Hippocampal formation (tissue), 2 donors: Measurements from ENCODE around the gene FANCE.

Experiments
- DNase-seq, 2 donors: peaks; one replicate each; lab custom pipeline; 2025; lab: John Stamatoyannopoulos, UW

FANCE gene, protein sequence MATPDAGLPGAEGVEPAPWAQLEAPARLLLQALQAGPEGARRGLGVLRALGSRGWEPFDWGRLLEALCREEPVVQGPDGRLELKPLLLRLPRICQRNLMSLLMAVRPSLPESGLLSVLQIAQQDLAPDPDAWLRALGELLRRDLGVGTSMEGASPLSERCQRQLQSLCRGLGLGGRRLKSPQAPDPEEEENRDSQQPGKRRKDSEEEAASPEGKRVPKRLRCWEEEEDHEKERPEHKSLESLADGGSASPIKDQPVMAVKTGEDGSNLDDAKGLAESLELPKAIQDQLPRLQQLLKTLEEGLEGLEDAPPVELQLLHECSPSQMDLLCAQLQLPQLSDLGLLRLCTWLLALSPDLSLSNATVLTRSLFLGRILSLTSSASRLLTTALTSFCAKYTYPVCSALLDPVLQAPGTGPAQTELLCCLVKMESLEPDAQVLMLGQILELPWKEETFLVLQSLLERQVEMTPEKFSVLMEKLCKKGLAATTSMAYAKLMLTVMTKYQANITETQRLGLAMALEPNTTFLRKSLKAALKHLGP

DNA sequence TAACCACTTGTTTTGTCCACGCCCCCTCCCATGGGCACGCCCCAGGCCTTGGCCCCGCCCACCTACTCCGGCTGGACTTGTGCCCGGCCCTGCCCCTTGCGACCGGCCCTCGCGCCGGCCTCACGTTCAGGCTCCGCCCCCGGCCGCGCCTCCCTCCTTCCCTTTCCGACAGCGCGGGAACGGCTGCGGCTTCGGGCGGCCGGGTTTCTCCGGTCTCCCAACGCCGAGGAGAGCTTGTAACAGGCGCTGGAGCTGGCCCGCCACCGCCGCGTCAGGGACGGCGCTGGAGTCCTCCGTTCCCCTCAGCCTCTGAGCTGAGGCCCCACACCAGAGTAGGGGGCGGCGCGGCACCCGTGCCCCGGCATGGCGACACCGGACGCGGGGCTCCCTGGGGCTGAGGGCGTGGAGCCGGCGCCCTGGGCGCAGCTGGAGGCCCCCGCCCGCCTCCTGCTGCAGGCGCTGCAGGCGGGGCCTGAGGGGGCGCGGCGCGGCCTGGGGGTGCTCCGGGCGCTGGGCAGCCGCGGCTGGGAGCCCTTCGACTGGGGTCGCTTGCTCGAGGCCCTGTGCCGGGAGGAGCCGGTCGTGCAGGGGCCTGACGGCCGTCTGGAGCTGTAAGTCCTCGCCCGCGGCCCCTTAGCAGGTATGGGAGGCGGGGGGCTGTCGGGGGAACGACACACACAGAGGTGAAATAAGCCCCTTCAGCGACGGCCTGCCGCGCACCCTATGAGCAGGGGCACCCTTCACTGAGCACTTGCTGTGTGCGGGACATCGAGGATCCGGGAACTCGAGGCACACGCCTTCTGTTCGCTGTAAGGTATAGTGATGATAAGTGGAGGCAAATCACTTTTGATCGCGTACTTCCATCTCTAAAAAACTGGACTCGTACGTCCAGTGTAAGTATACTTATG, at the start of gene FANCE:
Gene FANCE, plus strand, starts transcription at position 156 of the 908 bp plus-strand sequence. Its CDS starts 208 bp downstream, at position 364.
- DNase-seq = peak; percentile 72 to 90

DNA sequence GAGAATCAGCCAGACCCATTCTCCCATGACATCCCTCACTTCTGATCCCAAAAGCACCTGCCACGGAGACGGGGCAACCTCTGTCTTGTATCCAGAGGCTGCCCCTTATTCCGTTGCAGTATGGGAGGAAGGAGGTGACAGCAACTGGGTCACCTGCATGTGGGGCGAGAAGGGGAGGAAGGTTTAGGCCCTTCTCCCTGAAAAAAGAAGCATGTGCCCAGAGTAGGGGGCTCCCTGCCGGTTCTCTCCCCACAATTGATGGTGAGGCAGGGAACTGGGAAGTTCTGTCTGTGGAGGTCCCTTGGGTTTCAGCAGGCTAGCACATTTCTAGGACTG, 49.3 kb upstream of the FANCE start:
- DNase-seq = no peak

DNA sequence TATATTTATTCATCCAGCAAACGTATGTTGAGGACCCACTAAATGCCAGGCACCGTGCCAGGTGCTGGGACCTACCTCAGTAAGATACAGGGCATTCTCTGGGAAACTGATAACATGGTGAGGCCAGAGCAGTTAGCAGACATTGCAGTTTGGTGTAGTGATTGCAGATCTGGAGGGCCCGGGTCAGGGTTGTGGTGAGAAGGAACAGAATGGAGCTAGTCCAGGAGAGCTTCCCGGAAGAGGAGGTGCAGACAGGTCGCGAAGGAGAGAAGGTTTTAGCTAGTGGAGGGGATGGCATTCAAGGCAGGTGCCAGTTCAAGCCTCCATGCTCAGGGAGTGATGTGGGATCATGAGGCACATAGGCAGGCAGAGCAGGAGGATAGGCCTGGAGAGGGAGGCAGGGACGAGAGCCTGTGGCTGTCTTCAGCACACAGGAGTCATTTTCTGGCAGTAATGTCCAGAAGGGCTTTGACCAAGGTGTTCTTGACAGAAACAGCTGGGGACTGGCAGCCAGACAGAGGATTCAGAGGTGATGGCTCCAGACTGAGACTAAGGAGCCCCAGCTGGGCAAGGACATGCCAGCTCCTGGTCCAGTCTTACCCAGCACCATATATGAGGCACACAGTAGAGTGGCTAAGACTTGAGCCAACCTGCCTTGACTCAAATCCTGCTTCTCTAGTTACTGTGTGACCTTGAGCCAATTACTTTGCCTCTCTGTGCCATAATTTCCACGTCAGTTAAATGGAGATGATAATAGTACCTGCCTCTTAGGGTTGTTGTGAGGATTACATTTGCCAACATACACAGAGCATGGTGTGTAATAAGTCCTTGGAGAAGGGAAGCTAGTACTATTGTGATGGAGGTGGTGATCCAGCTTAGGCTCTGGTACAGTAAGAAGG, 48.3 kb upstream of the FANCE start:
- DNase-seq = no peak

DNA sequence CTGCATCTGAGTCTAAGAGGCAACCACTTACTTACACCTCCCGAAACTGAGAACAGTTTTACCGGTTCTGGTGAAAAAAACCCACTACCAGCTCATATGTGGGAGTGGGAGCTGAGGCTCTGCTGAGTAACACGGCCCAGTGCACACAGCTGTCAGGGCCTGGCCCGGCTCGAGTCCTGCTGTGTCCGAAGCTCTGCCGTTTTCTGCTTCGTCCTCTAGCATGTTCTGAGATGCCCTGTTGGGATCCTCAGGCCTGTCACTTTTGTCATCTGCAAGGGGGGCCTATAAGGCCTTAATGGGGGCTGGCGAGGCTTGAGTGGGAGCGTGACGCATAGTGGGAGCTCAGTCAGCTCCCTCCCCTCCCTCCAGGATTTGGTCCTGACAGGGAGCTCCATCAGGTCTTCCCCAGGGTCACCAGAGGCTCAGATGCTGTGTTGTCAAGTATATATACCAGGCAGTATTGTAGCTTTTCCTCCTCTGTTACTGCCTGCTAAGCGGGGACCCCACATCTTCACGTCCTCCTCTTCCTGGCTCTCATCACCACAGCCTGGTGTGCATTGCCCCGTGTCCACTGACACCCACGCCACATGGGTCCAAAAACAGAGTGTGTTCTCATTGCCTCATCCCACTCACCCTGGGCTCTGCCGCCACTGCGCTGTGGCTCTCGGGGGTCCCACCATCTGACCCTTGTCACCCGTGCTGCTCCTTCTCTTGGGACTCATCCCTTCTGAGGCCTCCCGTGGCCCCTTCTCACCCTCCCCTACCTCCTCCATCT, 45.2 kb upstream of the FANCE start:
- DNase-seq = no peak

DNA sequence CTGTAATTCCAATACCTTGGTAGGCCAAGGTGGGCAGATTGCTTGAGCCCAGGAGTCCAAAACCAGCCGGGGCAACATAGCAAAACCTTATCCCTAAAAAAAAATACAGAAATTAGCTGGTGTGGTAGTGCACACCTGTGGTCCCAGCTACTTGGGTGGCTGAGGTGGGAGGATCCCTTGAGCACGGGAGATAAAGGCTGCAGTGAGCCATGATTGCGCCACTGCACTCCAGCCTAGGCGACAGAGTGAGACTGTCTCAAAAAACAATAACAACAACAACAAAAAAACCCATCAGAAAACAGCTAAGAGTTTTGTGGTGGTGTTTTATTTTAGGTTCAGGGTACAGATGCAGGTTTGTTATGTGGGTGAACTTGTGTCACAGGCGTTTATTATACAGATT, 42.9 kb upstream of the FANCE start:
- no peak for DNase-seq

DNA sequence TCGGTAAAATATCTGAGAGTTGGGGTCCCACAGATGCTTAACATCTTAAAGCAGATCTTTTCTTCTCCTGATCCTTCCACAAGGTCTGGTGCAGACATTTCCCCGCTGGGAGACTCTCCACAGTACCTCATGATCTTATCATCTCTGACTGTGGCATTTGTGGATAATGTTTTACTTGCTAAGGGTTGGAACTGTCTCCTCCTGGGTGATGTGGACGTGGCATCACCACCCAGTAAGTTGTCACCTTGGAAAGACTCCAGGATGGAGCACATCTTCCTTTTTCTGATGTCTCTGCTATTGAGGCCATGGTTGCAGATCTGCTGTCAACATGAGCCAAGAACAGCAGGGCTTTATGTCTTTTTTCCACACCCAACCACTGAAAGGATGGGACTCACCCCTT, 42.0 kb upstream of the FANCE start:
- no peak for DNase-seq

DNA sequence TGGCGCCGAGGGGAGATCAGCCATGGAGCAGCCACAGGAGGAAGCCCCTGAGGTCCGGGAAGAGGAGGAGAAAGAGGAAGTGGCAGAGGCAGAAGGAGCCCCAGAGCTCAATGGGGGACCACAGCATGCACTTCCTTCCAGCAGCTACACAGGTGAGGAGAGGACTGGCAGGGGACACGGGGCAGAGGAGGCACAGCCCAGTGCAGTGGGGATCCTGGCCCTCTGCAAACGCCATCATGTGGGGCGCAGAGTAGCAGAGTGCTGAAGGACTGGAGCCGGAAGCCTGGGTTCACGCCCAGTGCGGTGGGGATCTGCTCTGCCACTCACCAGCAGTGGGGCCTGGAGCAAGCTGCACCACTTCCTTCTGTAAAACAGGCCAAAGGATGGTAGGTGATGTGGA, 41.1 kb upstream of the FANCE start:
- DNase-seq = no peak

DNA sequence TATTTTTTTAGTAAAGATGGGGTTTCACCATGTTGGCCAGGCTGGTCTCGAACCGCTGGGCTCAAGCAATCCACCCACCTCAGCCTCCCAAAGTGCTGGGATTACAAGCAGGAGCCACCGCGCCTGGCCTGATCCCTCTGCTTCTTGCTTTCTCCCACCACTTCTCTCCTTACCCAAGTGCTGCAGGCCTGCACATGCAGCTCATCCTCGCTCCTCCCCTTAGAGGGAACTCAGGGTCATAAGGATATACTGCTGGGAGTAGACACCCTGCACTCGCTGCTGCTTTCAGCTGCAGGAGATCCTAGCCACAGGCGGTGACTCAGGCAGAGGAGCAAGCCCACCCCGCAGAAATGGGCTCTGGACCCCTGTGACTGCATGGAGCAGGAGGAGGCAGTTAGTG, 40.0 kb upstream of the FANCE start:
- DNase-seq = no peak

DNA sequence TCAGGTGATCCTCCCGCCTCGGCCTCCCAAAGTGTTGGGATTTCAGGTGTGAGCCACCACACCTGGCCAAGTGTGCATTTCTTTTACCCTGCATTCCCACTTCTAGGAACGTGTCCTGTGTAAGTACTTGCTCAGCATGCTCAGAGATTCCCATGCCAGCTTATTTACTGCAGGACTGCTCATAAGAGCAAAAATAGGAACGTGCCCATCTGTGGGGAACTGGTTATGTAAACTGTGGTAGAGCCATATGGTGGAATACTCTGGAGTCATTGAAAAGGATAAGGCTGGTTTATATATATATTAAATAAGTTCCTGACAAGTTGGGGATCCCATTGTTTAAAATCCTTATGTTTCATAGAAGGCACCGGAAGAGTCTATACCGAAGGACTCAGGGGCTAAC, 38.2 kb upstream of the FANCE start:
- peak in 1 of 2 donors; percentile 9 for DNase-seq

DNA sequence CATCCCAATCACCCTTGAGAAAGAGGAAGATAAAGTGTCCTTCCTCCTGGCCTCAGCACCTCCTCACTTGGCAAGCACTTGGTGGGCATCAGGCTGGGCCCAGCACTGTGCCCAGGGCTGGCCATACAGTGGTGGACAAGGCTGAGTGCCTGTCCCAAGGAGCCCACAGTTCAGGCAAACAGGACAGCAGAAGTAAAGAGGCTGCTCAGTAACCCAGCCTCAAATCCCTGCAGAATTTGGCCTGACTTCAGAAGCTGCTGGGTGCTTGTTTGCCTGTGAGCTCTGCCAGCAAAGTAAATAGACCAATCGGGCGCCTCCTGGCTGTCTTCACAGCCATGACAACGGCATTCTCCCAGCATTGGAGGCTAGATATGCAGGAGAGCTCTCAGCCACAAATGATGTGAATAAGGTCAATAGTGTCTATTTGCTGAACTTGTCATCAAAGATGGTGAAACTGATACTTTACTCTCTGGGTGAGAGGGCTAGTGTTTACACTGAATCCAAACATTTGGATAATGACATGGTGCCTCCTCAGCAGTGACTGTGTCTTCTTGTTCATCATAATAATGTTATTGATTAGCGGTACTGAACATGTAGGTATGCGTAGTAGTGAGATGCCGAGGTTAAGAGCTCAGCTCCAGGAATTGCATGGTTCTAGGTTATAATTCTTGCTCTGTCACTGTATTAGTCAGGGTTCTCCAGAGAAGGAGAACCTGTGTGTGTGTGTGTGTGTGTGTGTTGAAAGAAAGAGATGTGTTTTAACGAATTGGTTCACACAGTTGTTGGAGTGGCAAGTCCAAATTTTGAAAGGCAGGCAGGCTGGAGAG, 36.9 kb upstream of the FANCE start:
- peak; percentile 83 to 93 for DNase-seq

DNA sequence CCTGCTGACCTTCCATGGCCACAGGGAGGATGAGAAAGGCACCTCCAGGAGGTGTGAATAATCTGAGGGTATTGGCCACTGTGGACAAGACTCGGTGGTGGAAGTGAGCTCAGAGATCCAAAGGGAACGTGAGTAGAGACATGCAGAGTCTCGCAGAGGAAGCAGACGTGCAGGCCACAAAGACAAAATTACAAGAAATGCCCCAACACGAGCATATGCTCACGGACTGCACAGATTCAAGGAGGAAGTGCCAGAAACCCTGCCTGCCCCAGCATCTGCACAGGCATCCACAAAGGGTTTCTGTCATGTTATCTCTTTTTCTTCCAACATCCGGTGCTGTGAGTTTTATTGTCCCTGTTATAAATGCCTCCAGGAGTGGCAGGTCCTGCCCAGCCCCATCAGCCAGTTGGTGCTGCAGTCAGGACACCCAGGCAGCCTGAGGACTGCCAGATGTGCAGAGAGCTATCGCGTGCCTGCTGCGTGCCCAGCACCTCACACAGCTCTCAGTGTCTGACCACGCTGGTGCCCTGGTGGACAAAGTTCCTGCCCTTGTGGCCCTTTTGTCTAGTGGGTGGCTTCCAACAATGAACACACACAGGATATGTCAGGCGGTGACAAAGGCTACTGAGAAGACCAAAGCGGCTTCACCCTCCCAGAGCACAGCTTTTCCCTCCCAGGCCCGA, 34.0 kb upstream of the FANCE start:
- peak; percentile 29 to 36 for DNase-seq

DNA sequence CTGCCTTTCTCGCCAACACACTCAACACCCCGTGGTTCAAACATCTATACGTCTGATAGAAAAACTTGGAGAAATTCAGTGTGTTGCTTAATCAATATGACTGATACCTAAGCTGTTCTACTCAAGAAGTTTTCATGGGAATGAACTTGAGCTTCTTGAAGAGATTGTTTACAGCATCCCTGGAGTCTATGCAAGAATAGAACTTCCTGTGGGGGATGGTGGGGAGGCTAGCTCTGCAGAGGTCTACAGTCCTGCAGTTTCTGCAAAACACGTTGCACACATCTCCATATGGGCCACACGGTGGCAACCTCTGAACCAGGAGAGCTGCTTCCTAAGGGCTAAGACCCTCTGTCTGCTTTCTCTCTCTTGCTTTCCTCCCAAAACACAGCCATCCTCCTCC, 32.7 kb upstream of the FANCE start:
- no peak for DNase-seq

DNA sequence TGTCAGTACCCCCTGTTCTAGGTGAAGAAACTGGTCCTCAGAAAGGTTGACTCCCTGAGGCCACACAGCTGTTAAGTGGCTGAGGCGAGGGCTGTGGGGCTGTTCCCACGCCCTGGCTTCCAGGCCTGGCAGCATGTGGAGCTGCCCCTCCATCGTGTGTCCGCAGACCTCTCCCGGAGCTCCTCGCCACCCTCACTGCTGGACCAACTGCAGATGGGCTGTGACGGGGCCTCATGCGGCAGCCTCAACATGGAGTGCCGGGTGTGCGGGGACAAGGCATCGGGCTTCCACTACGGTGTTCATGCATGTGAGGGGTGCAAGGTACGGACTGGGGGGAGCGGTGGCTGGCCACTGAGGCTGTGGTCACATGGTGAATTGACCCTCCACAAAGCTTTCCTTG, 32.2 kb upstream of the FANCE start:
- DNase-seq = no peak

DNA sequence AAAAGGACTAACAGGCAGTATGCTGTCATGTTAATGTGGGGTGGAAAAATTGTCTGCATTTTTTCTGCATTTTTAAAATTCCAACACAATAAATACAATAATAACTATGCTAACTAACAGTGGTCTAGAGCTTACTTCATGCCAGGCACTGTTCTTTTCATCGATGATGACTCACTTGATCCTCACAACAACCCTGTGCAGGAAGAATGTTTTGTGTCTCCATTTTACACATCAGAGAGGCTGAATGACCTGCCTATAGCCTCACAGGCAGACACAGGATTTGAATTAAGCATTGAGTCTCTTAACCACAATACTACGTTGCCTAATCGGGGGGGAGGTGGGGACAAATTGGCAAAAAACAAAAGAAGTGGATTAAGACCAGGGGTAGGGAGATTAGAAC, 26.9 kb upstream of the FANCE start:
- DNase-seq = no peak

DNA sequence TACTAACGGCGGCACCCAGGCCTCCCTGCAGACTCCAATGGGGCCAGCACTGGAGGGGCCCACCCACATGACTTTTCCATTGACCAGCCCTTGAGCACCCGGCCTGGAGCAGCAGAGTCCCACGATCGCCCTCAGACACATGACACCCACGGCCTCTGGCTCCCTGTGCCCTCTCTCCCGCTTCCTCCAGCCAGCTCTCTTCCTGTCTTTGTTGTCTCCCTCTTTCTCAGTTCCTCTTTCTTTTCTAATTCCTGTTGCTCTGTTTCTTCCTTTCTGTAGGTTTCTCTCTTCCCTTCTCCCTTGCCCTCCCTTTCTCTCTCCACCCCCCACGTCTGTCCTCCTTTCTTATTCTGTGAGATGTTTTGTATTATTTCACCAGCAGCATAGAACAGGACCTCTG, 26.1 kb upstream of the FANCE start:
- DNase-seq = no peak

DNA sequence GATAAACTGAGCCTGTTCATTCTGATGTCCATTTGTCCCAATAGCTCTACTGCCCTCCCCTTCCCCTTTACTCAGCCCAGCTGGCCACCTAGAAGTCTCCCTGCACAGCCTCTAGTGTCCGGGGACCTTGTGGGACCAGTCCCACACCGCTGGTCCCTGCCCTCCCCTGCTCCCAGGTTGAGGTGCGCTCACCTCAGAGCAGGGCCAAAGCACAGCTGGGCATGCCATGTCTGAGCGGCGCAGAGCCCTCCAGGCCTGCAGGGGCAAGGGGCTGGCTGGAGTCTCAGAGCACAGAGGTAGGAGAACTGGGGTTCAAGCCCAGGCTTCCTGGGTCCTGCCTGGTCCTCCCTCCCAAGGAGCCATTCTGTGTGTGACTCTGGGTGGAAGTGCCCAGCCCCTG, 24.7 kb upstream of the FANCE start:
- no peak for DNase-seq

DNA sequence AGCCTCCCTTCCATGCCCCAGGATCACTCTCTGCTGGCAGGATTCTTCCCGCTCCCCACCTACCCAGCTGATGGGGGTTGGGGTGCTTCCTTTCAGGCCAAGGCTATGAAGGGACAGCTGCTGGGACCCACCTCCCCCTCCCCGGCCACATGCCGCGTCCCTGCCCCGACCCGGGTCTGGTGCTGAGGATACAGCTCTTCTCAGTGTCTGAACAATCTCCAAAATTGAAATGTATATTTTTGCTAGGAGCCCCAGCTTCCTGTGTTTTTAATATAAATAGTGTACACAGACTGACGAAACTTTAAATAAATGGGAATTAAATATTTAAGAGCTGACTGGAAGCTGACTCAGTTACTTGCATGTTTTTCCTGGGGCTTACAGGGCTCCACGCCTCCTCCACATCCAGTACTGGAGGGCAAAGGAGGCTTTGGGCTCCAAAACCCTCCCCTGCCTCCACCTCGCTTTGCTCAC, 24.3 kb upstream of the FANCE start:
- no peak for DNase-seq

DNA sequence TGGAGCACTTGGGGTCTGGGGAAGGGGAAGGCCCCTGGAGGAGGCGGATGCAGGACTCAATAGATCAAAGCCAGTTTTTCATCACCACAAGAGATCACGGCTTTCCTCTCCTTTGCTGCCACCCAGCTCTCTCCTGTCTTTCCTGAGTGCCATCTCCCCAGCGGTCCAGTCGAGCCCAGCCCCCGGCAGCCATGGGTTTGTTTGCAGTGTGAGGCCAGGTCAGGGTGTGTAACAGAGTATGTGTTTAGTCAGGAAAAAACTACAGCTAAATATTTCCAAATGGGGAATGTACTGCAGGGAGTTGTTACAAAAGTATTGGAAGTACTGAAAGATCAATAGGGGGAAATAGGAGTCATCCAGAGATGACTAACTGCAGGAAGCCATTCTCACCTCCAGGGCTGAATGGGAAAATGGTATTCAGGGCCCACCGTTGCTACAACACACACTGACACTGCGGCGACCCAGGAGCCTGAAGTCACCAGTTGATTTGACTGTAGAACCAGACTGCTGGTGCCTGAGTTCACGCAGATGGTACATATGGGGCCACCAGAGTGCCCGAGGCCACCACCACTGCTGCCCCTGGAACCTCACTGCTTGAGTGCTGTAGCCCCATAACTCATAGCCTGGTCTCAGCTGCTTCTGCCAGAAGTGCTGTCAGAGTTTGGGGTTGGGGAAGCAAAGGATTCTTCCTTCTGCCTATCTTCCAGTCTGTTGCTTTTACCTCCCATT, 23.6 kb upstream of the FANCE start:
- no peak for DNase-seq

DNA sequence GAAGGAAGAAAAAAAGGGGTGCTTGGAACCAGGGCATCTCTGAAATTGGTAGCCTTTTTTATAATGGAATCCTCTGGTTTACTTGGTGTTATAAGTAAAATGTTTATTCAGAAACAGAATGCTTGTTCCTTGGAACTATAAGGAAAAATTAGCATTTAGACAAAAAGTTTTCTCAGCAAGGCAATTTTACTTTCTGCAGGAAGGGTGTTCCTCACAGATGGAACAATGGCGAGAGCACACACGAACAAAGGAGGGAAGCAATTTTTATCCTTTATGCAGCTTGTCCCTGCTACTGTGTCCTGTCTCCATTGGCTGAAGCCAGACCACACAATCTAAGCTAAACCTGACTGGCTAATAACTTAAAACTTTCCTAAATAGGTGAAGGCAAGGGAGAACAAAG, 22.7 kb upstream of the FANCE start:
- no peak for DNase-seq
